ENCODE results near the gene OR2S2. TPM values are rescaled to one million over a fixed set of nuclear protein-coding genes. Genes with fewer than 3 reads are reported as not detected.
"Not testable (repeated sequence)": the region's sequence is repeated elsewhere in the genome, so short reads cannot be mapped to it uniquely, and the experiment has no call there.

The OR2S2 gene
- total RNA-seq, 1 donor from 2014 or later: not detected

- no peak for DNase-seq (ENCODE audit: low read depth)
- H3K36me3 ChIP-seq (ENCODE audit: control insufficient read depth, insufficient read depth, low read length): no peaks in the 10 kb centered on the region
- TF ChIP-seq CTCF (IDR thresholded peaks at IDR 0.05; ENCODE audit: insufficient read depth, low read length, poor library complexity, severe bottlenecking): no peak
- H3K4me3 ChIP-seq (ENCODE audit: low read depth, low read length): no peak overlapping the region
- H3K27me3 ChIP-seq (ENCODE audit: control insufficient read depth, insufficient read depth, low read length): no peaks in the 10 kb centered on the region
Measured at GRCh38 chr9:35935261-35935660, 22.7 kb downstream of the OR2S2 start.

GRCh38 chr9:35934069-35934468 lies 23.9 kb downstream of the OR2S2 start:
- not testable (repeated sequence) for H3K4me3 ChIP-seq (ENCODE audit: low read depth, low read length); DNase-seq (ENCODE audit: low read depth)

GRCh38 chr9:35933550-35934067 lies 24.3 kb downstream of the OR2S2 start:
- Histone ChIP-seq H3K27me3 (ENCODE audit: control insufficient read depth, insufficient read depth, low read length) (no peaks in the 10 kb centered on the region), H3K36me3 (ENCODE audit: control insufficient read depth, insufficient read depth, low read length) (no peaks in the 10 kb centered on the region), H3K4me3 (ENCODE audit: low read depth, low read length) (no peak overlapping the region)
- DNase-seq (ENCODE audit: low read depth): no peak
- no peak for TF ChIP-seq CTCF (IDR thresholded peaks at IDR 0.05; ENCODE audit: insufficient read depth, low read length, poor library complexity, severe bottlenecking)

More at GRCh38 chr9:35934069-35934468, 23.9 kb downstream of the OR2S2 start:
- not testable (repeated sequence) for H3K36me3 ChIP-seq (ENCODE audit: control insufficient read depth, insufficient read depth, low read length); H3K27me3 ChIP-seq (ENCODE audit: control insufficient read depth, insufficient read depth, low read length)

- H3K4me3 ChIP-seq (ENCODE audit: low read depth, low read length): no peak overlapping the region
- H3K36me3 ChIP-seq (ENCODE audit: control insufficient read depth, insufficient read depth, low read length): no peaks in the 10 kb centered on the region
- DNase-seq (ENCODE audit: low read depth): no peak
- H3K27me3 ChIP-seq (ENCODE audit: control insufficient read depth, insufficient read depth, low read length): no peaks in the 10 kb centered on the region
- TF ChIP-seq CTCF (IDR thresholded peaks at IDR 0.05; ENCODE audit: insufficient read depth, low read length, poor library complexity, severe bottlenecking): no peak
Measured at GRCh38 chr9:35932735-35933134, 25.2 kb downstream of the OR2S2 start.

GRCh38 chr9:35930989-35931388 lies 27.0 kb downstream of the OR2S2 start:
- no peak for DNase-seq (ENCODE audit: low read depth)
- no peak for TF ChIP-seq CTCF (IDR thresholded peaks at IDR 0.05; ENCODE audit: insufficient read depth, low read length, poor library complexity, severe bottlenecking)
- Histone ChIP-seq H3K27me3 (ENCODE audit: control insufficient read depth, insufficient read depth, low read length) (no peaks in the 10 kb centered on the region), H3K36me3 (ENCODE audit: control insufficient read depth, insufficient read depth, low read length) (no peaks in the 10 kb centered on the region), H3K4me3 (ENCODE audit: low read depth, low read length) (no peak overlapping the region)

- no peak overlapping the region for H3K4me3 ChIP-seq (ENCODE audit: low read depth, low read length)
- DNase-seq (ENCODE audit: low read depth): no peak
- no peaks in the 10 kb centered on the region for H3K36me3 ChIP-seq (ENCODE audit: control insufficient read depth, insufficient read depth, low read length)
- no peak for TF ChIP-seq CTCF (IDR thresholded peaks at IDR 0.05; ENCODE audit: insufficient read depth, low read length, poor library complexity, severe bottlenecking)
- H3K27me3 ChIP-seq (ENCODE audit: control insufficient read depth, insufficient read depth, low read length): no peaks in the 10 kb centered on the region
Measured at GRCh38 chr9:35930521-35930920, 27.4 kb downstream of the OR2S2 start.

Measured in kidney epithelial cell (primary cell).